AG10803 (cell line): Measurements from ENCODE around the gene PDE8B.

ENCODE experiments used
- DNase-seq: peaks from one replicate; pipeline ENCODE4 v3.0.0; 2010; ENCODE audit warnings: low read depth
- H3K4me3 ChIP-seq: 2 replicates; pipeline ENCODE4 v1.5.1; 2011; ENCODE audit warnings: mild to moderate bottlenecking, low read length, control low read depth
- CTCF ChIP-seq: conservative IDR thresholded peaks from 2 replicates; pipeline ENCODE4 v1.5.1; 2011; ENCODE audit warnings: mild to moderate bottlenecking, low read length, control low read depth, inconsistent platforms

PDE8B gene

GRCh38 chr5:77285251-77285841, 74.9 kb downstream of the PDE8B start:
- H3K4me3 ChIP-seq: no peak overlapping the region
- TF ChIP-seq CTCF: no peak
- no peak for DNase-seq

- H3K4me3 ChIP-seq: no peak overlapping the region
- TF ChIP-seq CTCF: no peak
- DNase-seq: peak; percentile 84
These were observed 81.7 kb downstream of the PDE8B start for GRCh38 chr5:77292026-77292757.

- DNase-seq: no peak
- TF ChIP-seq CTCF: no peak
- no peak overlapping the region for H3K4me3 ChIP-seq
These were observed 83.7 kb downstream of the PDE8B start for GRCh38 chr5:77294185-77294584.

GRCh38 chr5:77295863-77296378, 85.4 kb downstream of the PDE8B start:
- H3K4me3 ChIP-seq: no peak overlapping the region
- TF ChIP-seq CTCF: no peak
- DNase-seq: no peak

- TF ChIP-seq CTCF: no peak
- H3K4me3 ChIP-seq: no peak overlapping the region
- no peak for DNase-seq
These were observed 87.7 kb downstream of the PDE8B start for GRCh38 chr5:77298146-77298545.

GRCh38 chr5:77300451-77300850, 90.0 kb downstream of the PDE8B start:
- DNase-seq: no peak

More at GRCh38 chr5:77300451-77300850, 90.0 kb downstream of the PDE8B start:
- H3K4me3 ChIP-seq: no peak overlapping the region
- no peak for TF ChIP-seq CTCF
